PC-3 (cell line): Measurements from ENCODE around the gene ARHGEF4.

Experiments
- CTCF ChIP-seq: fragments of 300-600 bp; sonication (generic); conservative IDR thresholded peaks from 2 replicates; pipeline ENCODE4 v1.5.1; 2017; ENCODE audit warnings: antibody characterized with exemption, low read depth, mild to moderate bottlenecking, low read length
- EZH2phosphoT487 ChIP-seq: fragments of 300-600 bp; sonication (generic); IDR thresholded peaks from 2 replicates; pipeline ENCODE4 v1.6.1; 2018; ENCODE audit warnings: mild to moderate bottlenecking, antibody characterized with exemption, low read length, borderline replicate concordance

- TF ChIP-seq CTCF = no peak
- TF ChIP-seq EZH2phosphoT487 = no peak
These were observed 207.5 kb downstream of the ARHGEF4 start for GRCh38 chr2:131044075-131044756.
